PC-3 (cell line): ENCODE data around the gene GTF2F2.

Experiments
- CTCF ChIP-seq: fragments of 300-600 bp; sonication (generic); conservative IDR thresholded peaks from 2 replicates; pipeline ENCODE4 v1.5.1; 2017; ENCODE audit warnings: antibody characterized with exemption, low read depth, mild to moderate bottlenecking, low read length
- EZH2 ChIP-seq: fragments of 300-600 bp; sonication (generic); IDR thresholded peaks from one replicate; pipeline ENCODE4 v1.6.1; 2017; ENCODE audit warnings: antibody characterized with exemption, mild to moderate bottlenecking, low read length; ENCODE audit not compliant: unreplicated experiment

GRCh38 chr13:45302507-45302906, 182.2 kb downstream of the GTF2F2 start:
- TF ChIP-seq CTCF = no peak
- TF ChIP-seq EZH2 = no peak
